ENCODE results near the gene TRAPPC14. TPM values are rescaled to one million over a fixed set of nuclear protein-coding genes. Genes with fewer than 3 reads are reported as not detected.

TRAPPC14 gene
- total RNA-seq, 6 donors from 2014 or later = 12.6 to 108 (median 25.3) TPM

GRCh38 chr7:100109521-100110163, 48.9 kb downstream of the TRAPPC14 start:
- Histone ChIP-seq H3K4me3 (no peak overlapping the region), H3K4me1 (no peaks in the 10 kb centered on the region), H3K27me3 (no peaks in the 10 kb centered on the region), H3K36me3 (peaks cover 20 to 97% (median 81%) of the 10 kb centered on the region in 4 donors), H3K9me3 (no peaks in the 10 kb centered on the region), H3K27ac (no peak overlapping the region)
- no peak for DNase-seq
- ATAC-seq (ENCODE audit: low FRiP score in 2 of 2) = no peak
- WGBS, 2 donors = 90 to 93% methylated on average over 7 to 12 of the region's 12 CpGs
- no peak for TF ChIP-seq POLR2A (IDR thresholded peaks at IDR 0.05)

- Histone ChIP-seq H3K9me3 (no peaks in the 10 kb centered on the region), H3K27me3 (no peaks in the 10 kb centered on the region), H3K36me3 (peaks cover 15 to 96% (median 78%) of the 10 kb centered on the region in 4 donors), H3K27ac (no peak overlapping the region), H3K4me1 (no peaks in the 10 kb centered on the region), H3K4me3 (no peak overlapping the region)
- TF ChIP-seq CTCF (IDR thresholded peaks at IDR 0.05) = no peak
- TF ChIP-seq POLR2A (IDR thresholded peaks at IDR 0.05) = no peak
- no peak for TF ChIP-seq POLR2AphosphoS5 (IDR thresholded peaks at IDR 0.05)
- no peak for TF ChIP-seq EP300 (IDR thresholded peaks at IDR 0.05)
- ATAC-seq (ENCODE audit: low FRiP score in 2 of 2) (no peak), DNase-seq (no peak)
- 65 to 78% methylated on average over 11 of the region's 11 CpGs for WGBS, 2 donors
Observed at GRCh38 chr7:100107890-100108289, 50.6 kb downstream of the TRAPPC14 start.

GRCh38 chr7:100107125-100107737, 51.3 kb downstream of the TRAPPC14 start:
- no peaks in the 10 kb centered on the region for H3K27me3 ChIP-seq

GRCh38 chr7:100106633-100107032, 51.9 kb downstream of the TRAPPC14 start:
- Histone ChIP-seq H3K4me3 (no peak overlapping the region), H3K27me3 (no peaks in the 10 kb centered on the region), H3K27ac (no peak overlapping the region), H3K36me3 (peaks cover 9 to 83% (median 66%) of the 10 kb centered on the region in 4 donors), H3K9me3 (no peaks in the 10 kb centered on the region), H3K4me1 (peaks cover 7 to 11% (median 7%) of the 10 kb centered on the region in 4 donors)
- ATAC-seq (ENCODE audit: low FRiP score in 2 of 2) = no peak
- 91% methylated on average over 17 of the region's 17 CpGs for WGBS, 2 donors
- DNase-seq = no peak
- TF ChIP-seq POLR2A (IDR thresholded peaks at IDR 0.05) = no peak
- TF ChIP-seq CTCF (IDR thresholded peaks at IDR 0.05) = no peak
- no peak for TF ChIP-seq EP300 (IDR thresholded peaks at IDR 0.05)
- no peak for TF ChIP-seq POLR2AphosphoS5 (IDR thresholded peaks at IDR 0.05)

More at GRCh38 chr7:100107125-100107737, 51.3 kb downstream of the TRAPPC14 start:
- Histone ChIP-seq H3K4me3 (no peak overlapping the region), H3K27ac (no peak overlapping the region), H3K4me1 (peaks cover 5 to 6% (median 5%) of the 10 kb centered on the region in 4 donors), H3K9me3 (no peaks in the 10 kb centered on the region), H3K36me3 (peaks cover 12 to 89% (median 72%) of the 10 kb centered on the region in 4 donors)
- ATAC-seq (ENCODE audit: low FRiP score in 2 of 2) (no peak), DNase-seq (no peak)
- no peak for TF ChIP-seq POLR2AphosphoS5 (IDR thresholded peaks at IDR 0.05)
- no peak for TF ChIP-seq EP300 (IDR thresholded peaks at IDR 0.05)
- no peak for TF ChIP-seq CTCF (IDR thresholded peaks at IDR 0.05)
- no peak for TF ChIP-seq POLR2A (IDR thresholded peaks at IDR 0.05)
- 84 to 88% methylated on average over 22 to 25 of the region's 25 CpGs for WGBS, 2 donors

GRCh38 chr7:100105534-100105933, 53.0 kb downstream of the TRAPPC14 start:
- H3K4me3 ChIP-seq = no peak overlapping the region
- no peaks in the 10 kb centered on the region for H3K27me3 ChIP-seq
- DNase-seq (no peak), ATAC-seq (ENCODE audit: low FRiP score in 2 of 2) (no peak)
- H3K4me1 ChIP-seq = peaks cover 7 to 15% (median 9%) of the 10 kb centered on the region in 4 donors
- H3K9me3 ChIP-seq = no peaks in the 10 kb centered on the region
- H3K36me3 ChIP-seq = peaks cover 5 to 74% (median 56%) of the 10 kb centered on the region in 4 donors
- 96 to 100% methylated on average over 4 of the region's 4 CpGs for WGBS, 2 donors
- no peak for TF ChIP-seq EP300 (IDR thresholded peaks at IDR 0.05)
- TF ChIP-seq POLR2A (IDR thresholded peaks at IDR 0.05) = no peak
- no peak for TF ChIP-seq CTCF (IDR thresholded peaks at IDR 0.05)
- no peak for TF ChIP-seq POLR2AphosphoS5 (IDR thresholded peaks at IDR 0.05)
- no peak overlapping the region for H3K27ac ChIP-seq

Other genes with a start within 250 kb of the TRAPPC14 start
- gene TRIM4, start 239.2 kb downstream of the TRAPPC14 start, total RNA-seq = 100 to 1,000 TPM in 1 of 6 donors, 10 to 100 TPM in 5; 31.2 to 107 (median 42.1) TPM
- 1 to 10 TPM in 1 of 6 donors, under 1 TPM in 2, not detected in 3; 0.24 to 3.1 (median 0.31) TPM for gene GJC3, start 229.1 kb downstream of the TRAPPC14 start, total RNA-seq
- 10 to 100 TPM in 5 of 6 donors, 1 to 10 TPM in 1; 2.3 to 35.6 (median 28.8) TPM for gene AZGP1, start 182.7 kb downstream of the TRAPPC14 start, total RNA-seq
- 10 to 100 TPM; 19.3 to 50.4 (median 36.9) TPM for gene ZKSCAN1, start 143.1 kb downstream of the TRAPPC14 start, total RNA-seq
- gene ZSCAN21, start 108.9 kb downstream of the TRAPPC14 start, total RNA-seq = 10 to 100 TPM in 4 of 6 donors, 1 to 10 TPM in 2; 8.6 to 17.8 (median 10.8) TPM
- gene ZNF3, start 77.0 kb downstream of the TRAPPC14 start, total RNA-seq = 10 to 100 TPM; 18.4 to 50.3 (median 22.8) TPM
- gene COPS6, start 69.8 kb downstream of the TRAPPC14 start, total RNA-seq = 100 to 1,000 TPM in 1 of 6 donors, 10 to 100 TPM in 5; 23.4 to 217 (median 53.9) TPM
- gene MCM7, start 57.3 kb downstream of the TRAPPC14 start, total RNA-seq = 10 to 100 TPM; 29.3 to 78.6 (median 44.1) TPM
- 100 to 1,000 TPM in 1 of 6 donors, 10 to 100 TPM in 5; 17.3 to 142 (median 19.4) TPM for gene AP4M1, start 57.1 kb downstream of the TRAPPC14 start, total RNA-seq
- 10 to 100 TPM; 33.4 to 76.5 (median 53.0) TPM for gene TAF6, start 39.4 kb downstream of the TRAPPC14 start, total RNA-seq
- gene CNPY4, start 39.1 kb downstream of the TRAPPC14 start, total RNA-seq = 10 to 100 TPM in 2 of 6 donors, 1 to 10 TPM in 4; 2.9 to 14.6 (median 6.5) TPM
- gene MBLAC1, start 31.8 kb downstream of the TRAPPC14 start, total RNA-seq = 10 to 100 TPM in 1 of 6 donors, 1 to 10 TPM in 5; 1.0 to 11.4 (median 3.3) TPM
- 100 to 1,000 TPM; 111 to 223 (median 148) TPM for gene LAMTOR4, start 9.8 kb downstream of the TRAPPC14 start, total RNA-seq
- 10 to 100 TPM in 1 of 6 donors, 1 to 10 TPM in 4, not detected in 1; 2.4 to 11.5 (median 5.2) TPM for gene GAL3ST4, start 9.9 kb upstream of the TRAPPC14 start, total RNA-seq
- gene GPC2, start 18.7 kb upstream of the TRAPPC14 start, total RNA-seq = 10 to 100 TPM in 1 of 6 donors, 1 to 10 TPM in 2, under 1 TPM in 3; 0.20 to 25.1 (median 0.96) TPM
- gene STAG3, start 19.2 kb upstream of the TRAPPC14 start, total RNA-seq = 1 to 10 TPM in 5 of 6 donors, not detected in 1; 1.5 to 5.2 (median 2.8) TPM
- 1 to 10 TPM in 5 of 6 donors, under 1 TPM in 1; 0.63 to 6.3 (median 1.7) TPM for gene PVRIG, start 61.2 kb upstream of the TRAPPC14 start, total RNA-seq
- gene SPDYE3, start 149.0 kb upstream of the TRAPPC14 start, total RNA-seq = not detected
- gene PILRB, start 199.4 kb upstream of the TRAPPC14 start, total RNA-seq = 100 to 1,000 TPM in 1 of 6 donors, 10 to 100 TPM in 5; 18.4 to 259 (median 39.9) TPM
- gene PILRA, start 214.8 kb upstream of the TRAPPC14 start, total RNA-seq = 10 to 100 TPM; 15.2 to 52.4 (median 24.2) TPM